Measurements from ENCODE around the gene PTPN1.
"Not testable (repeated sequence)": the region's sequence is repeated elsewhere in the genome, so short reads cannot be mapped to it uniquely, and the experiment has no call there.

DNA sequence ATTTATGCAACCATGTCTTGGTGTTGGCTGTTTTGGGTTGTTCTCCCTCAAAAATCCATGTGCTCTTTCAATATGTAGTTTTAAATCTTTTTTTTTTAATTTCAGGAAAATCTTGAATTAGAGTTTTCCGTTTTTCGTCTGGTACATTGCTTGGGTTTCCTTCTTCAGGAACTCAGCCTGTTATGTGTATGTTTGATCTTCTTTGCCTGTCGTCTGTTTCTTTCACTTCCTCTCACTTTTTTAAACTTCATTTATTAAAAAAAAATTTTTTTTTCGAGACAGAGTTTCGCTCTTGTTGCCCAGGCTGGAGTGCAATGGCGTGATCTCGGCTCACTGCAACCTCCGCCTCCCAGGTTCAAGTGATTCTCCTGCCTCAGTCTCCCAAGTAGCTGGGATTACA is 29.6 kb downstream of the PTPN1 start:
- TF ChIP-seq, protein P1, sequence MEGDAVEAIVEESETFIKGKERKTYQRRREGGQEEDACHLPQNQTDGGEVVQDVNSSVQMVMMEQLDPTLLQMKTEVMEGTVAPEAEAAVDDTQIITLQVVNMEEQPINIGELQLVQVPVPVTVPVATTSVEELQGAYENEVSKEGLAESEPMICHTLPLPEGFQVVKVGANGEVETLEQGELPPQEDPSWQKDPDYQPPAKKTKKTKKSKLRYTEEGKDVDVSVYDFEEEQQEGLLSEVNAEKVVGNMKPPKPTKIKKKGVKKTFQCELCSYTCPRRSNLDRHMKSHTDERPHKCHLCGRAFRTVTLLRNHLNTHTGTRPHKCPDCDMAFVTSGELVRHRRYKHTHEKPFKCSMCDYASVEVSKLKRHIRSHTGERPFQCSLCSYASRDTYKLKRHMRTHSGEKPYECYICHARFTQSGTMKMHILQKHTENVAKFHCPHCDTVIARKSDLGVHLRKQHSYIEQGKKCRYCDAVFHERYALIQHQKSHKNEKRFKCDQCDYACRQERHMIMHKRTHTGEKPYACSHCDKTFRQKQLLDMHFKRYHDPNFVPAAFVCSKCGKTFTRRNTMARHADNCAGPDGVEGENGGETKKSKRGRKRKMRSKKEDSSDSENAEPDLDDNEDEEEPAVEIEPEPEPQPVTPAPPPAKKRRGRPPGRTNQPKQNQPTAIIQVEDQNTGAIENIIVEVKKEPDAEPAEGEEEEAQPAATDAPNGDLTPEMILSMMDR (IDR thresholded peaks at IDR 0.05) = not testable (repeated sequence)
- not testable (repeated sequence) for TF ChIP-seq POLR2A (IDR thresholded peaks at IDR 0.05)

Data from thyroid gland (tissue), 4 donors.